OCI-LY3 (cell line): ENCODE measurements around the gene FGF3.

ENCODE experiments used
- H2AFZ ChIP-seq: fragments of 200-600, 300-600 bp; shearing (Covaris generic); 2 replicates; pipeline ENCODE4 v1.6.0; 2014; ENCODE audit warnings: antibody characterized with exemption, low read depth, low read length
- H3K27ac ChIP-seq: fragments of 200-600, 300-600 bp; sonication (generic); 2 replicates; pipeline ENCODE4 v1.5.1; 2014; ENCODE audit warnings: mild to moderate bottlenecking, low read length, moderate library complexity, mixed read lengths
- H3K27me3 ChIP-seq: fragments of 200-600, 300-600 bp; sonication (generic); 2 replicates; pipeline ENCODE4 v1.6.1; 2014; ENCODE audit warnings: low read depth, low read length, mixed read lengths
- H3K36me3 ChIP-seq: fragments of 200-600, 300-600 bp; sonication (generic); replicated peaks from 2 replicates; pipeline ENCODE3; 2014; ENCODE audit warnings: low read depth, low read length, mixed read lengths
- H3K4me1 ChIP-seq: fragments of 300-600, 200-600 bp; sonication (generic); 2 replicates; pipeline ENCODE4 v1.6.1; 2014; ENCODE audit warnings: low read length, mixed read lengths
- H3K4me2 ChIP-seq: fragments of 200-600, 300-600 bp; sonication (generic); 2 replicates; pipeline ENCODE4 v1.6.1; 2014; ENCODE audit warnings: low read length, mixed read lengths
- H3K4me3 ChIP-seq: fragments of 300-600, 200-600 bp; sonication (generic); 2 replicates; pipeline ENCODE4 v1.5.1; 2014; ENCODE audit warnings: antibody characterized with exemption, mild to moderate bottlenecking, low read length, moderate library complexity
- H3K79me2 ChIP-seq: fragments of 300-600, 200-600 bp; shearing (Covaris generic); 2 replicates; pipeline ENCODE4 v1.6.1; 2014; ENCODE audit warnings: mild to moderate bottlenecking, low read length, mixed read lengths
- H3K9ac ChIP-seq: fragments of 300-600, 200-600 bp; shearing (Covaris generic); 2 replicates; pipeline ENCODE4 v1.6.0; 2014; ENCODE audit warnings: mild to moderate bottlenecking, low read length, moderate library complexity
- H3K9me3 ChIP-seq: fragments of 200-600, 300-600 bp; shearing (Covaris generic); 2 replicates; pipeline ENCODE4 v1.6.1; 2014; ENCODE audit warnings: low read length, mixed read lengths; ENCODE audit not compliant: insufficient read depth
- H4K20me1 ChIP-seq: fragments of 200-600, 300-600 bp; sonication (generic); 2 replicates; pipeline ENCODE4 v1.6.1; 2016; ENCODE audit warnings: low read length, mixed read lengths; ENCODE audit not compliant: insufficient read depth
- EZH2phosphoT487 ChIP-seq: fragments of 200-600 bp; shearing (Covaris generic); IDR thresholded peaks from 2 replicates; pipeline ENCODE4 v1.6.1; 2018; ENCODE audit warnings: antibody characterized with exemption, mixed run types, low read depth
- TF ChIP-seq, protein P1 (sequence below): fragments of 200-600, 300-600 bp; sonication (generic); IDR thresholded peaks from 2 replicates; pipeline ENCODE4 v1.5.1; 2014; ENCODE audit warnings: antibody characterized with exemption, low read length, low read depth

FGF3 gene

DNA sequence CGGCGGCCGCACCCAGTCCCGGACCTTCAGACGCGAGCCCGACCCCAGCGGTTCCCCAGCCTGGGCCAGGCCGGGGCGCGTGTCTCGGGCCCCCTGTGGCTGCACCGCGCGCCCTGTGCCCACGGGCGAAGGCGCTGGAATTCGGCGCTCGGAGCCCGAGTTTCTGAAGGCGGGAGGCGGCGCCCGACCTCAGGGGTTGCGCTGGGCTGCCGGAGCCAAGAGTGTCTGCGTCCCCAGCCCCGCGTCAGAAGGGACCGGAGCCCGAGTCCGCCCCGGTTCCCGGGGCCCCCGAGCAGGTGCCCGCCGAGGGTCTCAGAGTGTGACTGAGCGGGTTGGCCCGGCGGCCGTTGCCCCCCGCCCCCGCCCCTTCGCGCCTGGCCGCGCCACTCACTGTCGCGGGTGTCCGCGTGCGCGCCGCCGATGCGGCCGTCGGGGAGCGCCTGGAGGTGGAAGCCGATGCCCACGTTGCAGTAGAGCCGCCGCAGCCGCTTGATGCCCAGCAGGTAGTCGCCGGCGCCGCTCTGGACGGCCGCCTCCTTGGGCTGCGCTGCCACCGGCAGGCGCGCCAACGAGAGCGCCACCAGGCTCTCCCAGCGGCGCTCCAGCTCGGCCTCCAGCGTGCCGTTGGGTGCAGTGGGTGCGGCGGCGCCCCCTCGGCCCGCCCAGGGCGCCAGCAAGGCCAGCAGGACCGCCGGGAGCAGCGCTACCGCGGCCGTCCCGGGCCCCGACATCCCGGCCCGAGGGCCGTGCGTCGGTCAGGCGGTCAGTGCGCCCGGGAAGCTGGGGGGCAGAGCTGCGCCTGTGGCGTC is 44.7 kb downstream of the FGF3 start:
- Histone ChIP-seq H4K20me1 (no peaks in the 10 kb centered on the region), H3K4me1 (no peaks in the 10 kb centered on the region), H3K79me2 (no peaks in the 10 kb centered on the region), H2AFZ (no peak overlapping the region), H3K36me3 (no peaks in the 10 kb centered on the region), H3K27ac (no peak overlapping the region), H3K4me2 (no peak overlapping the region), H3K9me3 (no peaks in the 10 kb centered on the region), H3K9ac (no peak overlapping the region), H3K4me3 (no peak overlapping the region), H3K27me3 (peaks cover 4% of the 10 kb centered on the region; the same call in 1 of the 2 replicates)
- no peak for TF ChIP-seq EZH2phosphoT487
- TF ChIP-seq, protein P1, sequence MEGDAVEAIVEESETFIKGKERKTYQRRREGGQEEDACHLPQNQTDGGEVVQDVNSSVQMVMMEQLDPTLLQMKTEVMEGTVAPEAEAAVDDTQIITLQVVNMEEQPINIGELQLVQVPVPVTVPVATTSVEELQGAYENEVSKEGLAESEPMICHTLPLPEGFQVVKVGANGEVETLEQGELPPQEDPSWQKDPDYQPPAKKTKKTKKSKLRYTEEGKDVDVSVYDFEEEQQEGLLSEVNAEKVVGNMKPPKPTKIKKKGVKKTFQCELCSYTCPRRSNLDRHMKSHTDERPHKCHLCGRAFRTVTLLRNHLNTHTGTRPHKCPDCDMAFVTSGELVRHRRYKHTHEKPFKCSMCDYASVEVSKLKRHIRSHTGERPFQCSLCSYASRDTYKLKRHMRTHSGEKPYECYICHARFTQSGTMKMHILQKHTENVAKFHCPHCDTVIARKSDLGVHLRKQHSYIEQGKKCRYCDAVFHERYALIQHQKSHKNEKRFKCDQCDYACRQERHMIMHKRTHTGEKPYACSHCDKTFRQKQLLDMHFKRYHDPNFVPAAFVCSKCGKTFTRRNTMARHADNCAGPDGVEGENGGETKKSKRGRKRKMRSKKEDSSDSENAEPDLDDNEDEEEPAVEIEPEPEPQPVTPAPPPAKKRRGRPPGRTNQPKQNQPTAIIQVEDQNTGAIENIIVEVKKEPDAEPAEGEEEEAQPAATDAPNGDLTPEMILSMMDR, result no peak

DNA sequence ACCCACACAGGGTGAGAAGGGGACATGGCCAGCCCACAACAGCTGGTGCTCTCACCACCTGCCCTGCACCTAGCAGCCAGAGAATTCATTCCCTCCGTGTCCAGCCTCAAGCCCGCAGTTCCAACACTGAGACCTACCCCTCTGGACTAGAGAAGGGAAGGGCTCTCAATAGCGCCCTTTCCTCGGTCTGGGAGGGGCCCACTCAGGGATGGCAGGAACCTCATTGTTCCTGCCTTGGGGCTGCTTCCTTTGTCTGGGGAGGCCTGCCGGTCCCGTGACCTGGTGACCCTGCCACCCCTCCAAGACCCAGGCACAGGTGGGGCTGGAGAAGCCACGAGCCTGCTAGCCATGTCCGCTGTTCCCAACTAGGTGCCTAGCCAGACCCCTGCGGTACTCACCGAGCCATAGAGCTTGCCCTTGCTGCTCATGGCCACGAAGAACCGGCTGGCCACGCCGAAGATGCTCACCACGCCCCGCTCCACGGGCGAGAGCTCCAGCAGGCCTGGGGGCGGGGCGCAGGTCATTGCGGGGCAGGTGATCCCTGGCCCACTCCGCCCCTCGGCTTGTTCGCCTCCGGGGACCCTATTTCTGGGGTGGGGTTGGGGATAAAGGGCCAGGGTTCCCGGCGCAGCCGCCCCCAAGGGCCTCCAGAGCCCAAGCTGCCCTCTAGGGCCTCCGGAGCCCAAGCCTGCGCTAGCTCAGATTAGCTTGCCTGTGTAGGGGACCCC is 45.4 kb downstream of the FGF3 start:
- H2AFZ ChIP-seq, result no peak overlapping the region
- no peaks in the 10 kb centered on the region for H3K9me3 ChIP-seq
- no peak overlapping the region for H3K27ac ChIP-seq
- no peak overlapping the region for H3K4me3 ChIP-seq
- H3K79me2 ChIP-seq, result no peaks in the 10 kb centered on the region
- no peaks in the 10 kb centered on the region for H3K4me1 ChIP-seq
- no peak overlapping the region for H3K9ac ChIP-seq
- H4K20me1 ChIP-seq, result no peaks in the 10 kb centered on the region
- TF ChIP-seq, protein P1, result no peak
- TF ChIP-seq EZH2phosphoT487, result no peak
- H3K36me3 ChIP-seq, result no peaks in the 10 kb centered on the region
- H3K4me2 ChIP-seq, result no peak overlapping the region
- H3K27me3 ChIP-seq, result peaks cover 4% of the 10 kb centered on the region; the same call in 1 of the 2 replicates

DNA sequence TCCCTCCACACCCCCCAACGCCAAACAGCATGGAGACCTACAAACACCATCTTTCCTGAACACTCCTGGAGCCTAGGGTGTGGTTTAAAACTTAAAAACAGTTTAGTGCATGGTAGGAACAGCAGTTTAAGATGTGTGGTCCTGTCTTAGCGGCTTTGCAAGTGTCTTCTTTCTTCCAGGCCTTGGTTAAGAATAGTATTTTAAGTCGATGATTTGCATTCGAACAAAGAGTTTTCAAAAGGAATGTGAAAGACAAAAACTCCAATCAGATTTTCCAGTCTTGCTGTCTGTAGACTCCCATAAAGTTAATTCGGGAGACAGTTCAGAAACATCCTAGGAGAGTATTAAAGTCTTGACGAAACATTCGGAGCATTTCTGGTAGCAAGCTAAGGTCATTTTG is 47.8 kb downstream of the FGF3 start:
- Histone ChIP-seq H3K4me1 (no peaks in the 10 kb centered on the region), H3K36me3 (no peaks in the 10 kb centered on the region), H4K20me1 (no peaks in the 10 kb centered on the region), H2AFZ (no peak overlapping the region), H3K9me3 (no peaks in the 10 kb centered on the region), H3K27me3 (peaks cover 4% of the 10 kb centered on the region; the same call in 1 of the 2 replicates), H3K4me2 (no peak overlapping the region), H3K27ac (no peak overlapping the region), H3K9ac (no peak overlapping the region), H3K79me2 (no peaks in the 10 kb centered on the region), H3K4me3 (no peak overlapping the region)
- TF ChIP-seq EZH2phosphoT487, result no peak
- TF ChIP-seq, protein P1, result no peak

DNA sequence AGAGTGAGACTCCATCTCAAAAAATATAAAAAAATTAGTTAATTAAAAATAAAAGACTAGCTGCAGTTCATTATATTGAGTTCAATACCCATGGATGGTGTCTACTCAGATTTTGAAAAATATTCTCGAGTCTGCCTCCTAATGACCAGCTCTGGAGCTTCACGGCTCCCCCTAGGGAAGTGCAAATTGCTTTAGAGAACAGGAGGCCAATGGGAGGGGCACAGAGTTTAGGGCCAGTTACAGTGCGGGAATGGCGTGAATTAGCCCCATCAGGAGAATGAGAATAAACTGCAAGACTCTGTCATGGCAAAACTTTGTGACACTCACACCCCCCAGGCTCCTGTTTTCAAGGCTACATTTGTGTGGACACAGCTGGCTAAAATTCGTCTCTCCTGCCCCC is 48.7 kb downstream of the FGF3 start:
- Histone ChIP-seq H3K27me3 (peaks cover 4% of the 10 kb centered on the region; the same call in 1 of the 2 replicates), H3K36me3 (no peaks in the 10 kb centered on the region), H3K9ac (no peak overlapping the region), H3K4me1 (no peaks in the 10 kb centered on the region), H2AFZ (no peak overlapping the region), H3K79me2 (no peaks in the 10 kb centered on the region), H3K9me3 (no peaks in the 10 kb centered on the region), H3K4me3 (no peak overlapping the region), H4K20me1 (no peaks in the 10 kb centered on the region), H3K4me2 (no peak overlapping the region), H3K27ac (no peak overlapping the region)
- TF ChIP-seq, protein P1, result no peak
- no peak for TF ChIP-seq EZH2phosphoT487
